Measurements from ENCODE around the gene EPS15.

DNA sequence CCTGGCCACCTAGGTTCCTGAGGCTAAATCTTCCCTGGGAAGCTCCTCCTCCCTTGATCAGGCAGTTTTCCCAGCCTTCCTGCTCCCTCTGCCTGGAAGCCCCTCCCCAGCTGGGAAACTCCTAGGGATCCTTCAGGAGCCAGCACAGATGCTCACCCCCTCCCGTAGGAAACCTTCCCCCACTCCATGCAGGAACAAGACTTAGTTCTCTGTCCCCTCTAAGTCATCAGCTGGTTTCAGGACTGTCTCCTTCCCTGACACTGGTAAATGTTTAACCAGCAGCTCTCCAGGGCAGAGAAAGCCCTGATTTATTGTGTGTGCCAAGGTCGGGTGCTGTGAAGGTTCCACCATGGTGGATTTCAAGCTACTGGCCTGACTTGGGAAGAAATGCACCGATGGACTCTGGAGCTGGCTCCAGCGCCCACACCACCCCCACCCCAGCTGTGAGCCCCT, 213.7 kb downstream of the EPS15 start:
- no peak for TF ChIP-seq EZH2 (IDR thresholded peaks at IDR 0.05; ENCODE audit: borderline replicate concordance)
- no peak for TF ChIP-seq EZH2phosphoT487 (IDR thresholded peaks at IDR 0.05; ENCODE audit: low read depth, severe bottlenecking, unreplicated experiment)
- TF ChIP-seq, protein P1, sequence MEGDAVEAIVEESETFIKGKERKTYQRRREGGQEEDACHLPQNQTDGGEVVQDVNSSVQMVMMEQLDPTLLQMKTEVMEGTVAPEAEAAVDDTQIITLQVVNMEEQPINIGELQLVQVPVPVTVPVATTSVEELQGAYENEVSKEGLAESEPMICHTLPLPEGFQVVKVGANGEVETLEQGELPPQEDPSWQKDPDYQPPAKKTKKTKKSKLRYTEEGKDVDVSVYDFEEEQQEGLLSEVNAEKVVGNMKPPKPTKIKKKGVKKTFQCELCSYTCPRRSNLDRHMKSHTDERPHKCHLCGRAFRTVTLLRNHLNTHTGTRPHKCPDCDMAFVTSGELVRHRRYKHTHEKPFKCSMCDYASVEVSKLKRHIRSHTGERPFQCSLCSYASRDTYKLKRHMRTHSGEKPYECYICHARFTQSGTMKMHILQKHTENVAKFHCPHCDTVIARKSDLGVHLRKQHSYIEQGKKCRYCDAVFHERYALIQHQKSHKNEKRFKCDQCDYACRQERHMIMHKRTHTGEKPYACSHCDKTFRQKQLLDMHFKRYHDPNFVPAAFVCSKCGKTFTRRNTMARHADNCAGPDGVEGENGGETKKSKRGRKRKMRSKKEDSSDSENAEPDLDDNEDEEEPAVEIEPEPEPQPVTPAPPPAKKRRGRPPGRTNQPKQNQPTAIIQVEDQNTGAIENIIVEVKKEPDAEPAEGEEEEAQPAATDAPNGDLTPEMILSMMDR (IDR thresholded peaks at IDR 0.05; ENCODE audit: poor library complexity) = no peak

All from hepatocyte (in vitro differentiated cells).